Body of pancreas (tissue), 4 donors: ENCODE measurements around the gene SMG9. TPM values are rescaled to one million over a fixed set of nuclear protein-coding genes. Genes with fewer than 3 reads are reported as not detected.
A peak's percentile ranks its signal among the peaks of the same experiment; 100 is the strongest.

Experiments
- ATAC-seq: fragments of 150-250 bp; one replicate; pipeline ENCODE4 v1.9.1; 2016
- DNase-seq, 4 donors: peaks; one replicate each; pipeline ENCODE4 v3.0.0-alpha.2; 2019
- H3K27ac ChIP-seq, 4 donors: fragments of 200-600 bp; sonication (generic); 1 replicate in 3 of 4; 2 replicates in 1 of 4; pipeline versions ENCODE4 v1.5.1 to v1.6.1; 2016 to 2019; ENCODE audit warnings: mild to moderate bottlenecking in 1 of 4, mixed read lengths in 1 of 4, moderate library complexity in 1 of 4
- H3K27me3 ChIP-seq, 2 donors: fragments of 200-600 bp; sonication (generic); one replicate each; pipeline ENCODE4 v1.6.0; 2016; ENCODE audit warnings: mild to moderate bottlenecking in 1 of 2
- H3K36me3 ChIP-seq, 2 donors: fragments of 200-600 bp; sonication (generic); replicated peaks in 1 of 2; 2 replicates each; pipeline ENCODE4 v1.5.1; 2016; ENCODE audit warnings: low read depth in 2 of 2; ENCODE audit not compliant: insufficient read depth in 1 of 2
- H3K4me1 ChIP-seq: fragments of 200-600 bp; sonication (generic); one replicate; pipeline ENCODE4 v1.6.0; 2016
- H3K4me3 ChIP-seq, 2 donors: fragments of 200-600 bp; sonication (generic); 1 replicate in 1 of 2; 2 replicates in 1 of 2; pipeline ENCODE4 v1.5.1; 2016 to 2019
- H3K9me3 ChIP-seq, 3 donors: fragments of 200-600 bp; sonication (generic); 1 replicate in 2 of 3; 2 replicates in 1 of 3; pipeline ENCODE4 v1.5.1; 2016
- CTCF ChIP-seq, 7 experiments: fragments of 450-650 bp in 4 of 7; fragments of 200-600 bp in 3 of 7; sonication (generic) in 3 of 7; IDR thresholded peaks; one replicate each; pipeline ENCODE4 v1.5.1; 2016 to 2019; ENCODE audit warnings: antibody characterized with exemption in 7 of 7
- POLR2A ChIP-seq, 3 donors: fragments of 450-650 bp; IDR thresholded peaks; one replicate each; pipeline ENCODE4 v1.6.1; 2016; ENCODE audit warnings: antibody characterized with exemption in 3 of 3, mild to moderate bottlenecking in 2 of 3
- WGBS, 2 donors: methylation state at CpG; one replicate each; pipeline ENCODE4 v1.1.5; 2017; 5-methylcytosine and 5-hydroxymethylcytosine counted together
- intact Hi-C: fragments of 100-400 bp; cut with DNase I; formaldehyde crosslinking; loops from one replicate; pipeline ENCODE4 v1.15.1; 2023
- total RNA-seq, 2 donors: library from RNA; depleted of rRNA; stranded (reverse); fragments of >200 nt; gene quantifications; one replicate each; pipeline ENCODE4 v1.1.0, GENCODE V29; 2016

The SMG9 gene
- total RNA-seq, 2 donors from 2014 or later: 8.3 to 52.1 TPM

- intact Hi-C loops: no loop called here
Measured at GRCh38 chr19:43754253-43754502, 584 bp downstream of the SMG9 start.

GRCh38 chr19:43752287-43752875 lies 2.4 kb downstream of the SMG9 start:
- intact Hi-C loops: no loop called here
- no peaks in the 10 kb centered on the region for H3K9me3 ChIP-seq
- no peak for TF ChIP-seq POLR2A (IDR thresholded peaks at IDR 0.05)
- 76 to 82% methylated on average over 6 of the region's 6 CpGs for WGBS, 2 donors
- H3K36me3 ChIP-seq: peaks cover 0 to 7% of the 10 kb centered on the region in 2 donors
- H3K27ac ChIP-seq: no peak overlapping the region
- no peak overlapping the region for H3K4me3 ChIP-seq
- H3K27me3 ChIP-seq: no peaks in the 10 kb centered on the region
- H3K4me1 ChIP-seq: peaks cover 18% of the 10 kb centered on the region
- DNase-seq: no peak
- ATAC-seq: no peak

More at GRCh38 chr19:43754253-43754502, 584 bp downstream of the SMG9 start:
- DNase-seq (no peak), ATAC-seq (no peak)
- peak overlapping the region; percentile 32 to 52 for H3K4me3 ChIP-seq
- peaks cover 18% of the 10 kb centered on the region for H3K4me1 ChIP-seq
- H3K27me3 ChIP-seq: no peaks in the 10 kb centered on the region
- peak overlapping the region; percentile 94 to 100 (median 98) for H3K27ac ChIP-seq
- no peaks in the 10 kb centered on the region for H3K9me3 ChIP-seq
- TF ChIP-seq POLR2A (IDR thresholded peaks at IDR 0.05) (no peak), CTCF (IDR thresholded peaks at IDR 0.05) (no peak)
- peaks cover 0 to 2% of the 10 kb centered on the region in 2 donors for H3K36me3 ChIP-seq
- 0% methylated on average over 11 of the region's 11 CpGs for WGBS, 2 donors

- ATAC-seq: no peak
- no peak overlapping the region for H3K27ac ChIP-seq
- peaks cover 0 to 14% of the 10 kb centered on the region in 2 donors for H3K36me3 ChIP-seq
- peaks cover 18% of the 10 kb centered on the region for H3K4me1 ChIP-seq
- 41 to 48% methylated on average over 4 of the region's 4 CpGs for WGBS, 2 donors
- DNase-seq: no peak
- no peaks in the 10 kb centered on the region for H3K9me3 ChIP-seq
- H3K27me3 ChIP-seq: no peaks in the 10 kb centered on the region
- TF ChIP-seq POLR2A (IDR thresholded peaks at IDR 0.05) (no peak), CTCF (IDR thresholded peaks at IDR 0.05) (no peak)
- H3K4me3 ChIP-seq: no peak overlapping the region
- intact Hi-C loops: no loop called here
Measured at GRCh38 chr19:43751466-43752220, 3.1 kb downstream of the SMG9 start.

GRCh38 chr19:43749898-43750297 lies 4.9 kb downstream of the SMG9 start:
- no peaks in the 10 kb centered on the region for H3K9me3 ChIP-seq
- DNase-seq: no peak
- H3K4me1 ChIP-seq: peaks cover 12% of the 10 kb centered on the region
- H3K4me3 ChIP-seq: no peak overlapping the region
- H3K27me3 ChIP-seq: no peaks in the 10 kb centered on the region
- H3K36me3 ChIP-seq: peaks cover 0 to 18% of the 10 kb centered on the region in 2 donors
- intact Hi-C loops: loop anchor here (5.0 kb wide), 1 partner anchor 32 kb away; the partner anchor contains the start of gene KCNN4
- TF ChIP-seq POLR2A (IDR thresholded peaks at IDR 0.05): no peak
- TF ChIP-seq CTCF (IDR thresholded peaks at IDR 0.05): no peak
- ATAC-seq: no peak
- 100% methylated on average over 1 of the region's 1 CpG for WGBS, 2 donors
- no peak overlapping the region for H3K27ac ChIP-seq

GRCh38 chr19:43749152-43749551 lies 5.6 kb downstream of the SMG9 start:
- Histone ChIP-seq H3K4me1 (peaks cover 12% of the 10 kb centered on the region), H3K36me3 (peaks cover 0 to 20% of the 10 kb centered on the region in 2 donors), H3K27ac (no peak overlapping the region), H3K27me3 (no peaks in the 10 kb centered on the region), H3K4me3 (no peak overlapping the region), H3K9me3 (no peaks in the 10 kb centered on the region)
- ATAC-seq (no peak), DNase-seq (no peak)
- TF ChIP-seq CTCF (IDR thresholded peaks at IDR 0.05) (no peak), POLR2A (IDR thresholded peaks at IDR 0.05) (no peak)
- 83 to 86% methylated on average over 7 of the region's 7 CpGs for WGBS, 2 donors
- intact Hi-C loops: loop anchor here (5.0 kb wide), 1 partner anchor 33 kb away; the partner anchor contains the start of gene KCNN4
